Measurements from ENCODE around the gene KCNA5.

- TF ChIP-seq CTCF (IDR thresholded peaks at IDR 0.05; ENCODE audit: insufficient read depth, low read length) = no peak
- no peak for TF ChIP-seq POLR2AphosphoS5 (IDR thresholded peaks at IDR 0.05; ENCODE audit: low read depth)
These were observed 6.9 kb downstream of the KCNA5 start for GRCh38 chr12:5050542-5050941.

Data from HL-60 (cell line).